T-helper 17 cell (primary cell): ENCODE measurements around the gene TMCO4. TPM values are rescaled to one million over a fixed set of nuclear protein-coding genes. Genes with fewer than 3 reads are reported as not detected.

Experiments used
- ATAC-seq: fragments of 150-1000 bp; cut with Tn5 transposase; 2 replicates; pipeline ENCODE4 v1.10.0; 2021; ENCODE audit warnings: mild to moderate bottlenecking, moderate library complexity
- DNase-seq, 3 donors: peaks; one replicate each; pipeline versions ENCODE4 v3.0.0 to v3.0.0-alpha.2; 2020 to 2021
- H3K9me3 ChIP-seq: one replicate; pipeline ENCODE4 v1.7.0; 2013; ENCODE audit warnings: low read length, mild to moderate bottlenecking; ENCODE audit not compliant: control insufficient read depth, poor library complexity, severe bottlenecking
- H3K27ac Mint-ChIP-seq: one replicate; pipeline ENCODE4 v1.8.0; 2022; ENCODE audit warnings: mild to moderate bottlenecking, moderate library complexity, mixed read lengths
- H3K27me3 Mint-ChIP-seq: one replicate; pipeline ENCODE4 v1.8.0; 2022; ENCODE audit warnings: mixed read lengths
- H3K36me3 Mint-ChIP-seq: one replicate; pipeline ENCODE4 v1.8.0; 2022; ENCODE audit warnings: low read depth, mixed read lengths
- H3K4me1 Mint-ChIP-seq: one replicate; pipeline ENCODE4 v1.8.0; 2022; ENCODE audit warnings: mild to moderate bottlenecking, mixed read lengths
- H3K4me3 Mint-ChIP-seq: one replicate; pipeline ENCODE4 v1.8.0; 2022; ENCODE audit warnings: mild to moderate bottlenecking, moderate library complexity, mixed read lengths
- total RNA-seq, 4 donors: library from RNA in 2 of 4; stranded (reverse) in 2 of 4; gene quantifications; one replicate each; pipeline ENCODE4 v1.2.3 and lab custom pipeline; 2022 to 2026

Gene TMCO4
- total RNA-seq, 2 donors from 2014 or later = 18.6 TPM

DNA sequence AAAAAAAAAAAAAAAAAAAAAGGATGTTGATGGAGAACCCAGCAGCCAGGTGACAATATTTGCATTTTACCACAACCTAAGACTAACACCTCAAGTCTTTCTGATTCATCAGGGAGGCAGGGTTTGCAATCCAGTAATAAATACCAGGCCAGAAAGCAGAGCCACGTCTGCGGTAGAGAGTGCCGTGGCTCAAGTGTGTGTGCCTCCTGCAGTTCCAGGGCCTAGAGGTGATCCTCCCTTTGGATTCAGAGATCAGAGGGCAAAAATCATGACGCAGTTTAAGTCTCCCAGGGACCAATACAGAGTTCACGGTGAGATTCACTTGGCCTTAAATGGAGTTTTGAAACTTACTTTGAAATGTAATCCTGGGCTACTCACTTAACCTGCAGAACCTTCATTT lies 34.9 kb downstream of the TMCO4 start:
- DNase-seq (no peak), ATAC-seq (no peak)
- no peak overlapping the region for H3K27ac Mint-ChIP-seq
- peaks cover 7% of the 10 kb centered on the region for H3K36me3 Mint-ChIP-seq
- no peaks in the 10 kb centered on the region for H3K9me3 ChIP-seq
- H3K4me3 Mint-ChIP-seq = no peak overlapping the region
- H3K4me1 Mint-ChIP-seq = peaks cover 20% of the 10 kb centered on the region
- no peaks in the 10 kb centered on the region for H3K27me3 Mint-ChIP-seq

DNA sequence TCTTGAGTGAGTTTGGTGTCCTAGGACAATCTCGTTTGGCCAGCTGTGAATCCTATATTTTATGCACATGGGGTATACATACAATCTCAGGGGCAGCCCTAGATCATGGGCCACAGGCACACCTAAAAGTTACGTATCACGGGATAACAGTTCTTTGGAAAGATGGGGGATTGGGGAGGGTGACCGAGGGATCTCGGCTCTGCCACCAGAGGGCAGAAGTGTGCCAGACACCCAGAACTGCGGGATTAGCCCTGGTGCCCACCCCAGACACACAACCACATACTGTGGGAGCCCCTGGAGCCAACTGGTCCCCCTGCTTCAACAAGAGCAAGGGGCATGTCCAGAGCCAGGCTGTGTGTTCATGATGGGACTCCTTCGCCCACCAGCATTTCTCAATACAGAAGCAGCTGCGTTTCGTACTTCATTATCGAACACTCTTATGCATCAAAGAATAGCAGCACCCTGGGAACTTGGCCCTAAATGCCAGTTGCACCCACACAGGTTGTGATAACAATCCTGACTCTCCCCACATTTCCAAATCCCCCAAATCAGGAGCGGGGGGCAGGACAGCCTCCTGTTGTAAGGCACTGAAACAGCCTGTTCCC lies 37.4 kb downstream of the TMCO4 start:
- no peaks in the 10 kb centered on the region for H3K9me3 ChIP-seq
- ATAC-seq (no peak), DNase-seq (no peak)
- no peak overlapping the region for H3K27ac Mint-ChIP-seq
- peaks cover 6% of the 10 kb centered on the region for H3K36me3 Mint-ChIP-seq
- H3K4me3 Mint-ChIP-seq = no peak overlapping the region
- peaks cover 20% of the 10 kb centered on the region for H3K4me1 Mint-ChIP-seq
- H3K27me3 Mint-ChIP-seq = no peaks in the 10 kb centered on the region

DNA sequence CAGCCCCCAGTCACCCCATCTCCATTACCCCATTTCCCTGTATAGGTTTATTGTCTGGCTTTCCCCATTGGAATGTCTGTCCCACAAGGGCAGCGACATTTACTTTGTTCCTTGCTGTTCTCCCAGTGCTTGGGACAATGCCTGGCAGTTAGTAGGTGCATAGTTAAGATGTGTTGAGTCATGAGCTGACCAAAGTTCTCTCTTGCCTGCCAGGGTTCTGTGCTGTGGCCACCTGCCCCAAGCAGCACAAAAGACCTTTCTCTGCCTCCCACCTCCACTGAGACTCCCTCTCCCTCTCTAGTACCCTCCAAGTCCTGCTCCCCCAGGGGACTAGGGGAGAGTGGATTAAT lies 40.0 kb downstream of the TMCO4 start:
- H3K36me3 Mint-ChIP-seq = peaks cover 4% of the 10 kb centered on the region
- H3K9me3 ChIP-seq = no peaks in the 10 kb centered on the region
- DNase-seq (no peak), ATAC-seq (no peak)
- no peak overlapping the region for H3K4me3 Mint-ChIP-seq
- no peaks in the 10 kb centered on the region for H3K27me3 Mint-ChIP-seq
- peaks cover 7% of the 10 kb centered on the region for H3K4me1 Mint-ChIP-seq
- H3K27ac Mint-ChIP-seq = no peak overlapping the region

DNA sequence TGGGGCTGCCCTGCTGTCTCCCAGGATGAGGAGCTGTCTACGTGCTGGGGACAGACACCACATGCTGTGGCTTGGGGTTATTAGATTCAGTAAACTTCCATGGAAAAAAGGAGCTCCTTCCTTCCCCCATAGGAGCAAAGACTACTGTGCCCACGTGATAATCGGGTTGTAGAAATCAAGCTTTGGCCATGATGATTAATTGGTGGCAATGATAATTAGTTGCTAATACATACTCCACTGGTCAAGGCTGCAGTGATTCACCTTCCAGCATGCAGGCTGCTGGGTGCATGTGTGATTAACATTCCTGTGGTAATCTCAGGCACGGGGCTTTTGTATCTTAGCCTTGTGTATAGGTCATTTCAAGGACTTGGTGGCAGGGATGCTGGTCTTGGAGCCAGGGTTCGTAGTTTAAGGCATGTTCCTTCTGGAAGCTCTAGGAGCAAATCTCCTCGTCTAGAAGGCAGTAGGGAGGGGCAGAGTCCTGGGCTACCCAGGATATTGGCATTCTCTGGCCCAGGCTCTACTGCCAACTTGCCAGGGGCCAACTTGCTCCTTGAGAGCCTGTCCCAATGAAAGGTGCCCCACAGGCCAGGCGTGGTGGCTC lies 41.4 kb downstream of the TMCO4 start:
- no peak overlapping the region for H3K4me3 Mint-ChIP-seq
- H3K36me3 Mint-ChIP-seq = peaks cover 4% of the 10 kb centered on the region
- H3K27ac Mint-ChIP-seq = no peak overlapping the region

GRCh38 chr1:19757641-19758040 lies 42.1 kb downstream of the TMCO4 start:
- DNase-seq (no peak), ATAC-seq (no peak)
- H3K4me1 Mint-ChIP-seq = peaks cover 7% of the 10 kb centered on the region
- no peaks in the 10 kb centered on the region for H3K27me3 Mint-ChIP-seq
- H3K27ac Mint-ChIP-seq = no peak overlapping the region
- H3K36me3 Mint-ChIP-seq = peaks cover 4% of the 10 kb centered on the region
- no peak overlapping the region for H3K4me3 Mint-ChIP-seq
- no peaks in the 10 kb centered on the region for H3K9me3 ChIP-seq

More for the DNA sequence above, 41.4 kb downstream of the TMCO4 start:
- Mint-ChIP-seq H3K4me1 (peaks cover 7% of the 10 kb centered on the region), H3K27me3 (no peaks in the 10 kb centered on the region)
- H3K9me3 ChIP-seq = no peaks in the 10 kb centered on the region
- ATAC-seq (no peak), DNase-seq (no peak)

DNA sequence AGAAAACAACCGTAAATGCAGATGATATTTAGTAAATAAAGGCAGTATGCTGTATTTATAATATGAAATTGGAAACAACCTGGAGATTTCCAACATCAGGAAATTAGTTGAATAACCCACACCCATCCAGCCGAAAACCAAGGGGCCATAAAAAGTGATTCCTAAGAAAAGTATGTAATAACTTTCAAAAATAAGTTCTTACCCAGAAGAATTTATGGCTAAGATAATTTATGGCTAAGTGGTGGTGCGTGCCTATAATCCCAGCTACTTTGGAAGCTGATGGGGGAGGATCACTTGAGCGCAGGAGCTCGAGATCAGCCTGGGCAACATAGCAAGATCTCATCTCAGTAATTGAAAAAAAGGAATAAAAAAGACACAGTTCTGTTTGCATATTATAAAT lies 43.2 kb downstream of the TMCO4 start:
- no peak overlapping the region for H3K27ac Mint-ChIP-seq
- no peak for ATAC-seq
- H3K9me3 ChIP-seq = no peaks in the 10 kb centered on the region
- H3K36me3 Mint-ChIP-seq = peaks cover 4% of the 10 kb centered on the region
- H3K27me3 Mint-ChIP-seq = no peaks in the 10 kb centered on the region
- no peak for DNase-seq
- H3K4me1 Mint-ChIP-seq = peaks cover 7% of the 10 kb centered on the region
- H3K4me3 Mint-ChIP-seq = no peak overlapping the region

DNA sequence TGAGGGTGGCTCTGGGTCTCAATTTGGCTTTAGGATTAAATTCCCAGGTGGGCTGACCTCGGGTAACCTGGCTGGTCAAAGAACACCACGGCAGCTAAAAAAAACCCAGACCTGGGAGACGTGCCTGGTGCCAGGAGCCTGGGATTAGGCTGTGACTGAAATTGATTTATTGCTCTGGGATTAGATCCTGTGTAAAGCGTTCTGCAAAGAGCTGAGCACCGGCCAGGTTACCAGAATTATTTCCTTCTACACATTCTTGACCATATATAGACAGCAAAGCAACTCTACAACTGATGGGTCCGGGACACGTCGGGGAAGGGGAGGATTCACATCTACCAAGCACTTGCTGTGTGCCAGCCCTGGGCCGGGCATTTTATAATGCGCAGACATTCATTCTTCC lies 45.2 kb downstream of the TMCO4 start:
- no peak for ATAC-seq
- no peak overlapping the region for H3K4me3 Mint-ChIP-seq
- H3K36me3 Mint-ChIP-seq = peaks cover 6% of the 10 kb centered on the region
- no peak overlapping the region for H3K27ac Mint-ChIP-seq
- DNase-seq = no peak
- H3K9me3 ChIP-seq = no peaks in the 10 kb centered on the region
- H3K27me3 Mint-ChIP-seq = no peaks in the 10 kb centered on the region
- H3K4me1 Mint-ChIP-seq = no peaks in the 10 kb centered on the region

DNA sequence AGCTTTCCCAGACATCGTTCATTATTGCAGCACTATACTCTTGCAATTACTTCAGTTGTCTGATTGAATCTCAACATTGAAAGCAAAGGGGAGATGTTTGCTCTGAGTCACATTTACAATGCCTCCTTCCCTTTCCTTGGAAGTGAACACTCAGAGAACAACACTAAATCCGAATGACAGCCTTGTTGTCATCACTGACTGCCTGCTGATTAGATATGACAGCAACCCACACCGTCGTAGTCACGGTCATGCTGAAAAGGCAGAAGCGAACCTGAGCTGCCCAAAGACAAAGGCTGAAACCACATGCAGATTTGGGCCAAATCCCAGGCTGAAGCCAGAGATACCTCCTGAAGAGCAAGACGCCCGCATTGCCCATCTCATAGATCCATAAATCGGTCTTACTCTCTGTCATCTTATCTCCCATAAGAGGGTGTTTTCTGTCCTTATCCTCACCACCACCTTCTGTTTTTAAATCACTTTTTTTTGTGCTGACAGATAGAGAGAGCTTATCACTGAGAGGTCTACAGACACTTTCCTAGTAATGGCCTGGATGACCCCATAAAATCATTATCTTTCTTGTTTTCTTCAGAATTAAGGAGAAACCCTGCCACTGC lies 47.5 kb downstream of the TMCO4 start:
- DNase-seq = no peak
- no peak for ATAC-seq
- Mint-ChIP-seq H3K4me3 (no peak overlapping the region), H3K4me1 (no peaks in the 10 kb centered on the region), H3K27ac (no peak overlapping the region), H3K36me3 (peaks cover 2% of the 10 kb centered on the region), H3K27me3 (no peaks in the 10 kb centered on the region)
- H3K9me3 ChIP-seq = no peaks in the 10 kb centered on the region

- H3K36me3 Mint-ChIP-seq = peaks cover 2% of the 10 kb centered on the region
- H3K9me3 ChIP-seq = no peaks in the 10 kb centered on the region
- DNase-seq (no peak), ATAC-seq (no peak)
- H3K27me3 Mint-ChIP-seq = no peaks in the 10 kb centered on the region
- no peak overlapping the region for H3K4me3 Mint-ChIP-seq
- peaks cover 4% of the 10 kb centered on the region for H3K4me1 Mint-ChIP-seq
- H3K27ac Mint-ChIP-seq = no peak overlapping the region
Observed at GRCh38 chr1:19750882-19751276, 48.8 kb downstream of the TMCO4 start.

DNA sequence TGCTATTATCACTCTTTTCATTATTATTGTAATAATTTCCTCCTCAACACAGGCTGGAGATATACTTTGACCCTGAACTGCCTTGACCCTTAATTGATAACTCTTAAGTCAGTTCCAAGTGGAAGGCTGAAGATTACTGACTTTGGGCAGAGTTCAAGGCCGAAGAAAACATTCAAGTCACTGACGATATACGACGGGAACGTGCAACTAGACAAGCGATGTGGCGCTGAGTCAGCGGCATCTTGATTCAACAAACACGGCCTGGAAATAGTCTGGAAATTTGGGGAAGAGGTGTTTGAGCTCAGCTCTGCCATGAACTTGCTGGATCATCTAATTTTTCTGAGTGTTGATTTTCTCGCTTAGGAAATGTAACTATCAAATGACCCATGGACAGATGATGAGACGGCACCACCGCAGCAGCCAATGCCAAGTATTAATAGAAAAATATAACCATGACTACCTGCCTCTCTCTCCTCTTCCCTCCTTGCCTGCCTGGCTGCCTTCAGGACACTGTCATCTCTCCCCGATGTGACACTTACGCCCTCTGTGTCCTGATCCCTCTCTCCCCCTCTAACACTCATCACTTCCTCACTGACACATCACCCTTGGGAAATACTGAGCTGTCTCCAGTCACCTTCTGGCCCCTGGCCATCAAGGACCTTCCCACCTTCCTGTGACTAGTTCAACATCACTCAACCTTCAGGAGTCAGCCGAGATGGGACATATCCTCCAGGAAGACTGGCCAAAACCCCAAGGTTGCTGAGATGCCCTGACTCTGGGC lies 49.4 kb downstream of the TMCO4 start:
- no peak for ATAC-seq
- H3K9me3 ChIP-seq = no peaks in the 10 kb centered on the region
- DNase-seq = no peak
- Mint-ChIP-seq H3K4me3 (no peak overlapping the region), H3K27me3 (no peaks in the 10 kb centered on the region), H3K27ac (no peak overlapping the region), H3K36me3 (peaks cover 2% of the 10 kb centered on the region), H3K4me1 (peaks cover 4% of the 10 kb centered on the region)

DNA sequence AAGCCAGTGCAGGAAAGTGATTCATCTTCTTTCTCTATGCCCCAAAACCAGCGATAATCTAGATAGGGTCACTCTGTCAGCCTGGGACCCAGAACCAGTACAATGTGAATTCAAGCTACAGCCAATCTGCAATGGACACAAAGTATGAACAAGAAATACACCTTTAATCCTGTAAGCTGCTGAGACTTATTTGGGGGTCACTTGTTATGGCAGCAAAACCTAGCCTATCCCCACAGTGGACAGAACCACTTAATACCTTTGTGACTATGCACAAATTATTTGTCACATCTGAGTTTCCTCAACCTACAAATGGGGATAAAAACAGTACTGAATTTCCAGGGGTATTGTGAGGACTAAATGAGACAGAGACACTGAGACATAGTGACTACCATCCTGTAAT lies 50.0 kb downstream of the TMCO4 start:
- H3K36me3 Mint-ChIP-seq = peaks cover 5% of the 10 kb centered on the region
- no peaks in the 10 kb centered on the region for H3K27me3 Mint-ChIP-seq
- H3K27ac Mint-ChIP-seq = no peak overlapping the region
- H3K4me1 Mint-ChIP-seq = peaks cover 7% of the 10 kb centered on the region
- ATAC-seq = no peak
- no peak for DNase-seq
- no peaks in the 10 kb centered on the region for H3K9me3 ChIP-seq
- H3K4me3 Mint-ChIP-seq = no peak overlapping the region

DNA sequence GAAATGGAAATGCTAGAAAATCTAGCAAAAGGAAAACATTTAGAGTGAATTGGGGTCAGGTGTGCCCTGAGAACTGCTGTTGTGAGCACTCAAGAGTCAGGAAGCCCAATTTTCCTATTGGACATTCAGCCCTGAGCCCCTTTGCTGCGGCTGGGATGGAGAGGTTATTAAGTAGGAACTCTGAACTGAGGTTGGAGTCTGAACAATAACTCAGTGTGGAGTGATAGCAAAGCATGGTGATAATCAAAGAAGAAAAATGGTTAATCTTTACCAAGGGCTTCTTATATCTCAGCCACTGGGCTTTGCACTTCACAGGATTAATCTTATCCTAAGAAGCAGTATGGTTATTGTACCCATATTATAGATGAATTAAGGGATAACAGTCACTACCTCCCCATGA lies 52.0 kb downstream of the TMCO4 start:
- ATAC-seq = no peak
- peaks cover 9% of the 10 kb centered on the region for H3K4me1 Mint-ChIP-seq
- no peaks in the 10 kb centered on the region for H3K9me3 ChIP-seq
- no peak overlapping the region for H3K27ac Mint-ChIP-seq
- DNase-seq = no peak
- peaks cover 10% of the 10 kb centered on the region for H3K36me3 Mint-ChIP-seq
- H3K4me3 Mint-ChIP-seq = no peak overlapping the region
- H3K27me3 Mint-ChIP-seq = no peaks in the 10 kb centered on the region

DNA sequence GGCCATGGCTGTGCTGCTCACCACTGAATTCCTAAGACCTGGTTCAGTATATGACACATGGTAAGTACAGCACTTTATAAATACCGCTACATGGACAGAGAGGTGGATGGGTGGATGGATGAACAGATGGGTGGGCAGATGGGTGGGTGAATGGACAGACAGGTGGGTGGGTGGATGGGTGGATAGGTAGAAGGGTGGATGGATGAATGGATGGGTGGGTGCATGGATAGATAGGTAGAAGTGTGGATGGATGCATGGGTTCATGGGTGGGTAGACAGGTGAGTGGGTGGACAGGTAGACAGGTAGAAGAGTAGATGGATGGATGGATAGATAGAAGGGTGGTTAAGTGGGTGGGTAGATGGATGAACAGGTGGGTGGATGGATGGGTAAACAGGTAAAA lies 54.8 kb downstream of the TMCO4 start:
- Mint-ChIP-seq H3K36me3 (peaks cover 14% of the 10 kb centered on the region), H3K27ac (no peak overlapping the region)
- no peak for ATAC-seq

More for the DNA sequence above, 54.8 kb downstream of the TMCO4 start:
- DNase-seq = no peak
- Mint-ChIP-seq H3K4me1 (peaks cover 12% of the 10 kb centered on the region), H3K4me3 (no peak overlapping the region), H3K27me3 (no peaks in the 10 kb centered on the region)
- H3K9me3 ChIP-seq = no peaks in the 10 kb centered on the region
